Measurements from ENCODE around the gene PNKD.
A peak's percentile ranks its signal among the peaks of the same experiment; 100 is the strongest.
"Not testable (repeated sequence)": the region's sequence is repeated elsewhere in the genome, so short reads cannot be mapped to it uniquely, and the experiment has no call there.

Gene PNKD

DNA sequence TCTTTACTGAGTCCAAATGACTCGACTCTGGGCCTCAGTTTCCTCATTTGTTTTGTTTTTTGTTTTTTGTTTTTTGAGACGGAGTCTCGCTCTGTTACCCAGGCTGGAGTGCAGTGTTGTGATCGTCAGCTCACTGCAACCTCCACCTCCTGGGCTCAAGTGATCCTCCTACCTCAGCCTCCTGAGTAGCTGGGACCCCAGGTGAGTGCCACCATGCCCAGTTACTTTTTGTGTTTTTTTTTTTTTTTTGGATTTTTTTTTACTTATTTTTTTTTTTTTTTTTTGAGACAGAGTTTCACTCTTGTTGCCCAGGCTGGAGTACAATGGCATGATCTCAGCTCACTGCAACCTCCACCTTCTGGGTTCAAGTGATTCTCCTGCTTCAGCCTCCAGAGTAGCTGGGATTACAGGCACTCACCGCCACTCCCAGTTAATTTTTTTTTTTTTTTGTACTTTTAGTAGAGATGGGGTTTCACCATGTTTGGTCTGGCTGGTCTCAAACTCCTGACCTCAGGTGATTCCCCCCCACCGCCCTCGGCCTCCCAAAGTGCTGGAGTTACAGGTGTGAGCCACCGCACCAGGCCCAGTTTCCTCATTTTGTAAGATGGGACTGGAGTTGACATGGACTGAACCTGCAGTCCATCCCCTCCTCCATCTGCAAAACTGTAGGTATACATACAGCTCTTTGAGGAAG, 3.0 kb downstream of the PNKD start:
- DNase-seq (ENCODE audit: low read depth): not testable (repeated sequence)

DNA sequence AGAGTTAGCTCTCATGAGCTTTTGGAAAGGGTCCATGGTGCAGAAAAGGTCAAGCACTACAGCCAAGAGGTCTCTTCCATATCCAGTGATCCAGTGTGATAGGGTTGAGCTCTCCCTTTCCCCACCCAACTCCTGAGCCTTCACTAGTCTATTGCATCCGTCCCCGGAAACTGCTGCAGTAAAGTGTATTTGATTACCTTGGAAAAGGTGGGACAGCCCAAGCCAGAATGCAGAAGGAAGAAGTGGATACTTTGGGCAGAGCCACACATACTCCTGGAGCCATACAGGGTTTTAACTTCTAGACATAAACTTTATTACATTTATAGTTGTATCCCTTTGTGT, 3.6 kb downstream of the PNKD start:
- no peak for DNase-seq (ENCODE audit: low read depth)

DNA sequence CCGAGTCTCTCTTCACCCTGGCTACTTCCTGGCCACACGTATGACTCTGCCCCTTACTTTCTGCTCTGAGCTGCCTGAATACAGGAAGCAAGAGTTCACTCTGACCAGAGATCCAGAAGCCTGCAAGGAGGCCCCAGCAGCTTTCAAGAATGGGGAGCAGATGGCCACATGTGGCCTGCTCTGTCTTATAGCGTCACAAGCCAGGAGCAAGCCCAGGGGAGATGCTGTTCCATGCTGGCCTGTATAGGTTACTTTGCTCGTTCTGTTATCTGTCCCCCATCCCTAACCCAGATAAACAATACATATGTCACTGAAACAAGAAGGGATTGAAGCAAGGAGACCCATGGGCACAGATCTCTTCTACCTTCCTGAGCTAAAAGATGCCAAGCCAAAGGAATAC, 4.3 kb downstream of the PNKD start:
- no peak for DNase-seq (ENCODE audit: low read depth)

DNA sequence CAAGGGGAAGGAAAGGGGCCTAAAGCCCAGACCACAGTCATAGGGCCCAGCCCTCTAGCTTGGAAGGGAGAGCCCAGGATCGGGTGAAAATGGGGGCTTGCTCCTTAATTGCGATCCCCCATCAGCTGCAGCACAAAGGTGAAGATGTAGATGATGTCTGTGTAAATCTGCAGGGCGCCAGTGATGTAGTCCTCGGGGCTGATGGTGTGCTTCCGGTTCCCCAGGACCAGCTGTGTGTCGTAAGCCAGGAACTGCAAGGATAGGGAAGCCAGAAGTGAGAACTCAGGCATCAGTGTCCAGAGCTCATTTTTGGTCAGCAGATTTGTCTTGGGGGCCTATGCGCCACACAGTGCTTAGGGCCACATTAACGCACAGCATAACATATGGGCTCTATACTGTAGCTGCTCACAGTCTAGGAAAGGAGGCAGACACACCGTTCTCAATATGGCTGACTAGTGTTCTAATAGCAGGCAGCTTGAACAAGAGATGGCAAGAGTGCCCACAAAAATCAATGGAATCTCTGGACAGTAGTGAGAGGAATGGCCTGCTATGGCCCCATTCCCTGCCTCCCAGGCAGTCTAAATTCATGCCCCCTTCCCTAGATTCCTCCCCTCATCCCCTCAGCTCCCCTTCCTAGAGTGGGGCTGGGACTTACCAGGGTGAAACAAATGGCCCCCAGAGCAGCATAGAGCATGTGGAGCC, 5.2 kb downstream of the PNKD start:
- DNase-seq (ENCODE audit: low read depth): no peak

DNA sequence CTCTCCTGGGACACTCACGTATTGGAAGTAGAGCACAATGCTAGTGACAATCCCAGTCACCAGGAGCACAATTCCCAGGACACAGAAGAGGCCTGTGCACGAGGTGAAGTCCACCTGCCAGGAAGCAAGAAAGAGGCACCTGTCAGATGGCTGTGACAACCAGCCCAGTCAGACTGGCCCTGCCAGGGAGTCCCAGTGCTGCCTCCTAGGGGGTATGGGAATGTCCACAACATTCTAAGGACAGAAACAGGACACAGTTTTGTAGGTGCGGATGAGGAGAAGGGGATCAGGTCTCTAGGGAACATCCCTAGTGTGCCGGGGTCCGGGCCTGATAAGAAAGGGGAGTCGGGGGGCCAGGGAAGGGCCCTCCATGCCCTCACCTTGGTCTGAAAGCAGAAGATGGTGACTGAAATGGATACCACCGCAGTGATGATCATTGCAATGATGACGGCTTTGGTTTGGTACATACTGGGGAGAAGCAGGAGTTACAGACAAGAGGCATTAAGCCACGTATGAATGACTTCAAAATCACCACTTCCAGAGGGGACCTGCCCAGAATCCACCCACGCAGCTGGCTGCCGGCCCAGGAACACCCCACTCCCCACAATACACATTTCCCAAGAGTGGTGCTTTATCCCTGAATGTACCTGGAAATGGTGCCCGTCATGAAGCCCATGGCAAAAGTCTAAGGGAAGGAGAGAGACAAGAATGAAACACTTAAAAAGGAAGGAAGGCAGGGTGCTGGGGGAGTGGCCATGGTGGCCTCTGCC, 6.9 kb downstream of the PNKD start:
- DNase-seq (ENCODE audit: low read depth): no peak

DNA sequence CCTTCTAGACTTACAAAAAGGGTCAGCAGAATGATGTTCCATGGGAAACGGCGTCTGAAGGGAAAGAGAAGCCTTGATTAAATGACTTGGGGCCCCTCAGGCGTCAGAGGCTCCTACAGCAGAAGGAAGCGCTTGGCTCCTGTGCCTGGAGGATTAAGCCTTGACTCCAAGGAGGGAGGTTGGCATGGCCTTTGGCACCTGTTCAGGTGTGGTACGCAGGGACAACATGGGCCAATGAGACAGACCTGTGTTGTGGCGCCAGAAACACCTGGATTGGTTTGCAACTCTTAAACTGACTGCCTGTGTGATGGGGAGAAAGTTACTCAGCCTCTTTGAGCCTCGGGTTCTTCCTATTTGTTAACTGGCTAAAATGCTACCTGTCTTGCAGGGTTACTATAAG, 7.6 kb downstream of the PNKD start:
- no peak for DNase-seq (ENCODE audit: low read depth)

DNA sequence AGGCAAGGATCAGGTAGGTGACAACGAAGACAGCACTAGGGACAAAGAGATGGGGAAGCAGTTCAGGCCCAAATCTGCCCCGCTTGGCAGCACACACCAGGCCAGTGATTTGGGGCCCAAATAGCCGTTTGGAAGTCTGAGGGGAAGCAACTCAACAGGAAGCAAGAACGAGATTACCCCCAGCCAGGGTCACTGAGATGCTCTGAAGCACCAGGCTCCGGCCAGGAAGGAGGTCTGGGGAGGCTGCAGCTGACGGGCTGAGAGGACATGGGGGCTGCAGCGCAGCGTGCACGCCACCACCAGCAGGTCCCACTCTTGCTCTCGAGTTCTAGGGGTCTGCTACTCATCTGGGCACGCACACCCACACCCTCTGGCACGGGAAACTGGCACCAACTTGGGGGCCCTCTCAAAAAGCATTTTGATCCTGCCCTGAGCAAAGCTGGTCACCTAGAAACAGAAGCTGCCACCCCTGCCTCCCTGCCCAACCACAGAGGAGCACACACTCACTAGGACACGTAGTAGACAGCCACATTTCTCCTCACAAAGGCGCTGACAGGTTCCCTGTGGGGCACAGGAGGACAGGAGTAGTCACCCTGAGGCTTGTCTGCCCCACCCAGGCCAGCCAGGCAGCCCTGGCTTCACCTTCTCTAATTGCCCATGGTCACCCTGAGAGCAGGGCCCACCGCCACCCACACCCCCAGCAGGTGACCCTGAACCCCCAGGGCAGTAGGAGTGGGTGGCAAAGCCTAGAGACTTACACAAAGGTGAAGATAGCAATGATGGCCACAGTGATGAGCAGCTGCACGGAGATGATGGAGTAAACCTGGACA, 8.4 kb downstream of the PNKD start:
- DNase-seq (ENCODE audit: low read depth): no peak

DNA sequence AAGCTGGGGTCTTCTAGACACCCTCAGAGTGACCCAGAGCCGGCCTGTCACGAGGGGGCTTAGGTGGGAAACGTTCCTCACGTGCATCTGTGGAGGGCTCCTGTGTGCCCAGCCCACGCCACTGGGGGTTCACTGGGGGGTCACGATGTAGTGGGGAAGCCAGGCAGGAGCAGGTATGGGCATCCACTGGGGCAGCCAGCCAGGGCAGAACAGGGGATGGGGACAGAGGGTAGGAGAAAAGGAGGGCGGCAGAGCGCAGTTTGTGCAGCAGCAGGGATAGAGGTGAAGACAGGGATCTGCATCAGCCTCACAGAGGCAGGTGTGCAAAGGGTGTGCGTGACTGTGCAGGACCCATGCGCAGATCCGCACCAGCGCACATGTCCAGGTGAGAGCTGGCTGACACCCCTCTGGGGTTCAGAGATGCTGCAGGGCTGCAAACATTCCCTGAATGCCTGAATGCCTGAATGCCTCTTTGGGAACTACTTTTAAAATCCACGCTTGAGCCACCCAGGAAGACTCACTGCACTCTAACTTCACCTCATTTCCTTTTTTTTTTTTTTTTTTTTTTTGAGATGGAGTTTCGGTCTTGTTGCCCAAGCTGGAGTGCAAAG, 10.0 kb downstream of the PNKD start:
- no peak for DNase-seq (ENCODE audit: low read depth)

DNA sequence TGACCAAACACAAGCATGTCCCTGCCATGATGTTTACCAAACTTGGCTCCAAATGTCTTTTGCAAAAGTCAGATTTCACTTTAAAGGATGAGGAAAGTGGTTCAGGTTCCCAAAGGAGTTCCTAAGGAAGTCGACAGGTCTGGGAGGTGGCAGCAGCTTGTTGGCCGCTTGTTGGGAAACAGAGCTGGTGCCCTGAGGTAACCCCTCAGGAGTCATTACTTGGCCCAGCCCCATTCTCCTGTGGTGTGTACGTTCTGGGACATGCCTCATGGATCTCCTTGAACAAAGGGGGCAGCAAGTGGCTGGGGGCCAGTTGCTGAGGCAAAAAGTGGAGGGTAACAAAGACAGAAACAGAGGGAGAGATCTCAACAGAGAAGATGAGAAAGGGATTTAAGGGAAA, 11.1 kb downstream of the PNKD start:
- no peak for DNase-seq (ENCODE audit: low read depth)

DNA sequence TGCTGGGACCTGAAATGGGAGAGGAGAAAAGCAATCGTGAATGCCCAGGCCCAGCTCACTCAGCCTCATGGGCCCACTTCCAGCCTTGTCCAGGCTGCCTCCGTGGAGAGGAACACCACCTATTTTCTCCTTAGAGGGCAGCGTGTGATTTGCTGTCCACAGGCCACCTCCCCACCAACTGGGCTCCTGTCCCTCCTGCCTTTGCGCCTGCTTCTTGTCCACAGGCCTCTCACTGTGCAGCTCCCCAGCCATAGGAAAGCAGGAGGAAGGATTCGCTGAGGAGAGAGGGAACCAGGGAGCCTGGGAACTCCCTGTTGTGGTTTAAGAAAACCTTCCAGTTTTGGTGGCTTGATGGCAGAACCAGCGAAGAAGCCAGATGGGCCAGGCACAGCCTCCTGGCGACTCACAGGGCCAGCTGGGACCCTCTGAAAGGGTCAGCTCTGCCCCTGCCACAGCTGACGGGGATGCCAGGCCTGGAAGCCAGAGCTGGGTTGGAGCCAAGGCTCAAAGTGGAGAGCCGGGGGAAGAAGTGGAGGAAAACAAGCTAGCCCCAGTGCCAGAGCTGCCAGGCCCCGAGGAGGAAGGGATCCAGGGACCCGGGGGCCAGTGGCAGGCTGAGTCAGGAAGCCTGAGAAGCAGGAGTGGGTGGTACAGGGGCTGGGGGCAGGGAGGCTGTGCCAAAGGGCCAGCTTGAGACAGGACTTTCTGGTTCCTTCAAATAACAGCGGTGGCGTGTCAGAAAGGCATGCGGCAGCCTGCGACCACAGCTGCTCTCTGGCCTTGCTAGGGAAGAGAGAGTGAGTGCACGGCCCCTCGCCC, 12.1 kb downstream of the PNKD start:
- no peak for DNase-seq (ENCODE audit: low read depth)

DNA sequence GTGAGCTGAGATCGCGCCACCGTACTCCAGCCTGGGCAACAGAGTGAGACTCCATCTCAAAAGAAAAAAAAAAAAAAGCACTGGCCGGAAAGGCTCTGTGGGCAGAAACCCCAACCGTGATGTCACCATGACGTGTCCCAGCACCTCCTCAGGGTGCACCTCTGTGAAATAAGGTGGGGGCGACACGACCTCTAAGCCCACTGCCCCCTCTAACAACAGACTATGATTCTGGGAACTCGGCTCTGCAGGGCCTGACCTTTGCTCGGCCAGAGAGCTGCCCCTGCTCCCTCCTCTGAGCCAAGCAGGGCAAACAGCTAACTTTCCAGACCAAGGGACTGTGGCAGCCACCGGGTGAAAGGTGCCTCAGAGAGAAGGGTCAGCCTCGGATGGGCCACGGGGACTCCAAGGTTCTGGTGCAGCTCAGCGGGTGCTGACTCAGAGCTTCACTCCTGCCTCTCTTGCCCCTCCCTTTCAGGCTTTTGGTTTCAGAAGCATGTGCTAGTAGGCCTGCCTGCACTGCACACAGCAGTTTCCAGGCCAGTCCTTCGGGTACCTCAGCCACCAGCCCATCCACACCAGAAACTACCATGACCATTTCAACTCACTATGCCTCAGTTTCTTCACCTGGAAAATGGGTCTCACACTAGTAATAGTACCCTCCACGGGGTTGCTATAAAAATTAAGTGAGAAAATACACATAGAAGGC, 13.9 kb downstream of the PNKD start:
- peak; percentile 40 for DNase-seq (ENCODE audit: low read depth)

DNA sequence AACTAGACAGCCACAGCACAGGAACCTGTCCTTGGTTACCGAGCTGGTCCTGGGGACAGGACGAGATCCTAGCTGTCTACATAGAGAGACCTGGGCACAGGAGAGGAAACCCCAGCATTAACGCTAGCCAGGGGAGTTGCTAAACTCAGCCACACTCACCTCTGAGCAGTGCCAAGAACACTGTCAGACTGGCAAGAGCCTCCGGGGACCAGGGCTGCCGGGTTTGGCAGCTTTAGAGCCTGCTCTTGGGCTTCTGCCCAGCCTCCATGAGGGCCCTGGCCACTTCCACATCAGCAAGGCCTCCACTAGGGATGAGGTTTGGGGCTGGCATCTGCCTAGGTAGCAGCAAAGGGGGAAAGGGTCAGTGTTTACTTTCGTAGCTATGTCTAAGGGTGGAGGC, 15.3 kb downstream of the PNKD start:
- DNase-seq (ENCODE audit: low read depth): no peak

DNA sequence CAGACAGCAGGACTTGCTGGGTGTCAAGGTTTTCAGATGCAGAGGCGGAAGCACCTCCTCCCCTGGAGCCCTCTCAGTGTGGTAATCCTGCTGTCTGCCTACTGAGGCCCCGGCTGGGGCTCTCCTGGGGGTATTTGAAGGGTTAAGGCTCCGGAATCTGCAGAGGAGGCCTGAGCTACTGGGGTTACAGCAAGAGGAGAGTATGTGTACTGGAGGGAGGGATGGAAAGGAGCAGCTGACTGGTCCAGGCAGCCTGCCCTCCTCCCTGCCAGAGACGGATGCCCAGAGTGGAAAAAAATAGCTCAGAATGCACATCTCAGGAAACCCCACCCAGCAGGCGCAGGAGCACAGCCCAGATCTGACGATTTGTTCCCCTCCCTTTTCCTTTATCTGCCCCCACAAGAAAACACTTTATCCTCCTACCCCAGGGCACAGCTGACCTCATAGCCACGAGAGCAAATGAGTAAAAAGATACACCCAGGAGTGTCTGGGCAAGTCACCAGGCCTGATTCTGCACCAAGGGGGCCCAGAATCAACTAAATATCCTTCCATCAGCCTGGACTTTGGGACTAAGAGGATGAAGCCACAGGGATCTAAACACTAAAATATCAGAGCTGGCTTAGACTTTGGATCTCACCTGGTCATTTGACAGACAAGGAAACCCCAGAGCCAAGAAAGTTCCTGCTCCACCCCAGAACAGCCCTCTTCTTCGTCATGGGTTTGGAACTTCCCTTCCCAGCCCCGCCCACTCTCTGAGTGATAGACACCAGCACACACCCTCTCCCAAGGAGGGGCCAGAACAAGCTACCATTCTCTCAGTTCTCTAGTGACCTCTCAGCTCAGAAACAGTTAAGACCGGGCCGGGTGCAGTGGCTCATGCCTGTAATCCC, 16.5 kb downstream of the PNKD start:
- DNase-seq (ENCODE audit: low read depth): peak; percentile 71

DNA sequence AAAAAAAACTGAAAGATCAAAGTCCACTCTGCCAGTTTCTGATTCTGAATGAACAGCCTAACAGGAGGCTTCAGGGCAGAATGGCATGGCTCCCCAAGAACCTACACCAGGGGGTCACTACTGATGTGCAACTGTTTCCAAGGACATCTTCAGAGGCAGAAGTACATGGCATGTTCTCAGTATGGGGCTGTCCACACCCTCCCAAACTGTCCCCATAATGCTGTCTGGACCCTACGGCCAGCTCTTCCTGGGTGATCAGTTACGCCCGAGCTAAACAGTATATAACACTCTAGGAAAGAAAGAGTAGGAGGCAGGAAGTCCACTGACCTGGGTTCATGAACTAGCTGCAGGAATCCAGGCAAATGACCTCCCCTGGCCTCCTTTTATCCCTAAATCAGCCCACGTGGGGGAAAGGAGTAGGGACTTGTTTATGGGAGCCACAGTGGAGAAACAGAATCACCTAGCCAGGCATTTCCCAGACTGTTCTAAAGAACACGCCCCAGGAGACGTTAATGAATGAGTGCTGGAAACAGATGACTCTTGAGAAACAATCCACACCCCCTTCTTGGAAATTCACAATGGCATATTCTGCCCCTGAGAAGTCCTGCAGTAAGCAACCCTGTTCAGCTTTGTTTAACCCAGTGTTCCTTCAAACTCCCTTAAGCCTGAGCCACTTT, 19.5 kb downstream of the PNKD start:
- DNase-seq (ENCODE audit: low read depth): no peak

DNA sequence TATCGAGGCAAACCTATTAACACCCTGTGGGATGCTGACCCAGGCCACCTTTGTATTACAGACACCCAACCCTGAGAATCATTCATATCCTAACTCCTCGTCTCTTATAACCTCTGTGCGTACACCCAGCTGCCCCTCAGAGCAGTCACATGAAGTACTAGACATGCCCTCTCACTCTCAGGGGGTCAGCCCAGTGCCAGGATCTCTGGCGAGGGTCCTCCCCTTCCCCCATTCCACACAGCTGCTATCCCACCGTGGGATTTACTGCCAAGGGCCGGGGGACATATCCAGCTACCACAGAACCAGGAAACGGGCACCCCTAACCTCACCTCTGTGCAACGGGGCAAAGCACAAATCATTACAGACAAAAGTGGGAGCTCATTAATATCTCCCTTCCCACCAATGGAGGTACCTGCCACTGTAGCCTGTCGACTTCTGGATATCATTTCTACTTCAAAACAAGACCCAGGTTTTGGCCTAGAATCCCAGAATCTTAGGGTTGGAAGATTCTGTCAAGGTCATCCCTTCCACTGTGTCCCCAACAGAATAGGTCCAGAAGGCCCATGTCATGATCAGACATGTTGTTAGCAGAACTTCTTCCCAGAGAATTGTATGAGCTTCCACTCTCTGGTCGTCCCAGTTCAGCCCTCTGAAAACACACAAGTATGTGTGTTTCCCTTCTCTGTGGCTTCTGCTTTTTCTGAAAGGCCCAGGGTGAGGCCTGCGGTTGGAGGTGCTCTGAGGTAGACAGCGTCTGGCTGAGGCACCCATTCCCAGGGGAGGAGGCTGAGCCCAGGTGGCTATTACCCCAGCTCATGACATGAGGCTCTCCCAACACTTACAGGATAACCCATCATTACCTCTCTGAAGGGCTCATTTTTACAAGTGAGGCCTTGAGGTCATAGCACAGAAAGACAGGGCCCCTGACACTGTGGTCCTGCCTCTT, 20.3 kb downstream of the PNKD start:
- no peak for DNase-seq (ENCODE audit: low read depth)

DNA sequence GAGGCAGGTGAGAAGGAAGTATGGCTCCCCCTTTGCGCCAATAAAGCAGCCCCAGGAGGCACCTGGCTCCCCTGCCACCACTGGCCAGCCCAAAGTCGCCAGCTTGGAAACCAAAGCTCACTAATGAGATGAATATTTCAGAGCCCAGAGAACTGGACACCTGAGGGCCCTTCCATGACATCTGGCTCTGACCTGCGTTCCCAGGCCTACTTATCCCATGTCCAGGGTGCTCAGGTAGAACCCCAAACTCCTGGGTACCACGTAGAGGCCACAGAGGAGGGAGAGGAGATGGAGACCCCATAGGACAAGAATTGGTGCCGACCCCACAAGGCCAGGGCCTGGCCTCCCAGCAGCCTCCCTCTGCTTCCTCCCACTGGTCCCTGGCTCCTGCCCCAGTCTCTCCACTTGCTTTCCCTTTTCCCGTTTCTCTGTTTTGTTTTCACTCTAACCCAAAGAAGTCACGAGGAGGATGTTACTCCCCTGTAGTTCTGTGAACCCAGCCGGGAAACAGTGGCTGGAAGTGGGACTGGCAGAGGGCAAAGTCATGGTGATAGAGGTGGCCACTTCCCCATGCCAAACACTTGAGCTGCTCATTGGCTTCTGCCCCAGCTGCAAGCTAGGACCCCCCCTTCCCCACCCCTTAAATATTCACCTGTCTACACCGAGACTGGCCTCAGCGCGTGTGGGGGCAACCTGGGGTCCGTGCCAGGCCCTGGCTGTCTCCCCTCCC, 21.2 kb downstream of the PNKD start:
- no peak for DNase-seq (ENCODE audit: low read depth)
